Hypothalamus (tissue), 51 donors: ENCODE measurements around the gene PTPN14.
"Not testable (repeated sequence)": the region's sequence is repeated elsewhere in the genome, so short reads cannot be mapped to it uniquely, and the experiment has no call there.

Experiments
- DNase-seq, 51 donors: peaks; one replicate each; lab custom pipeline; 2025; lab: John Stamatoyannopoulos, UW

Gene PTPN14

DNA sequence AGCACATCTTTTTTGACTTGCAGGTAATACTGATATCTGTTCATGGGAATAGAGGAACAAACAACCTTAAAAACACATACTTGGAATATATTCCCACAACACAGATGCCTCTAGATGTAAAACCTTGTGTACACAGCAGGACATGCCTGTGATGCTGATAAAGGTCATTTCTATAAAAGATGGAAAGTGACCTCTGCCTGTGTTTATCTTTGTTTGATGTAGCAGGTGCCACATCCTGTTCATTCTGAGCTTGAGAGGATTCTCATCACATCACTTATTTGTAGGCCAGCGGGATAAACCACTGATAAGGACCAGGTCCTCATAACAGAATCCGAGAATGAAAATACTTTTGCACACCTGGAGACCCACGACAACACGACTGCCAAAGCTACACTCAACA, 136.7 kb downstream of the PTPN14 start:
- DNase-seq = no peak

DNA sequence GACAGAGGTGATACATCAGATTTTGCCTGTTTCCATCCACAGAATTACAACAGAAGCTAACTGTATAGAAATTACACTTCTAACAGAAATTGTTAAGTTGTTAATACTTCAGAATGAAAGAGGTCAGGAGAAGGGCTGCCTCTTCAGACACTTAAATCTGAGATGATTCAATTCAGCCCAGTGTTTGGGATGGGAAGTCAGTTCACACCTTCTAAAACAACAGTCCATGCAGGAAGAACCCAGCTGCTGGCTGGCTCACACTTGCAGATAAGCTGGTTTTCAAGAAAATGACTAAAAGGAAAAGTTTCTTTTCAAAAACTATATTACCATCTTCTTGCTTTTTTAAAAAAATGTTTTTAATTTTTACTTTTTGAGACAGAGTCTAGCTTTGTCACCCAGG, 138.1 kb downstream of the PTPN14 start:
- no peak for DNase-seq

DNA sequence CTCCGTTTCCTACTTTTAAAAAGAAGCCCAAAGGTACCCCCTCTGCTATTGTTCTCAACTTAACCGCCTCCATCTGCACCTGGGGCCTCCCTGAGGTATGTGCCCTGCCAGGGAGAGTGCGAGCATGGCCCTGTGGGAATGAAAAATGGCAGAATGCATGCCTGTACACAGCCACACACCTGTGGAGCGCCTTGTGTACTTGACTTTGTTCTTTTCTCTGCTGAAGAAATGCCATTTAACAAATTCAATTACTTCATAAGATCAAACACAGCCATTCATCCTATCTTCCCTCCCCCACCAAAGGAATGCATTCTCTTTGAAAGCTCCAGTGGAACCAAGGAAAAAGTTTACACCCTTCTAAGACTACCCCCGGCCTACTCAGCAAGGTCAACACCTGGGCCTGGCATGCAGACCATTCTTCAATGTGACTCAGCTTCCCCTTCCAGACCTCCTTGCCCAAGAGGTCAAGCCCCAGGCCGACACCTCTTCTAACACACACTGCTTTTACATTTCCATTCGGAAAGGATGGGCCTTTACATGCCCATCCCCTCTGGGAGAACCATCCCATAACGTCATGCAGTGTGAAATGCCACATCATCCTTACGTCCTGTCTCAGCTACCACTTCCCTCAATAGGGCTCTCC, 146.7 kb downstream of the PTPN14 start:
- DNase-seq = no peak

GRCh38 chr1:214404154-214404553, 147.2 kb downstream of the PTPN14 start:
- no peak for DNase-seq

- DNase-seq = no peak
Measured at GRCh38 chr1:214403431-214403830, 148.0 kb downstream of the PTPN14 start.

DNA sequence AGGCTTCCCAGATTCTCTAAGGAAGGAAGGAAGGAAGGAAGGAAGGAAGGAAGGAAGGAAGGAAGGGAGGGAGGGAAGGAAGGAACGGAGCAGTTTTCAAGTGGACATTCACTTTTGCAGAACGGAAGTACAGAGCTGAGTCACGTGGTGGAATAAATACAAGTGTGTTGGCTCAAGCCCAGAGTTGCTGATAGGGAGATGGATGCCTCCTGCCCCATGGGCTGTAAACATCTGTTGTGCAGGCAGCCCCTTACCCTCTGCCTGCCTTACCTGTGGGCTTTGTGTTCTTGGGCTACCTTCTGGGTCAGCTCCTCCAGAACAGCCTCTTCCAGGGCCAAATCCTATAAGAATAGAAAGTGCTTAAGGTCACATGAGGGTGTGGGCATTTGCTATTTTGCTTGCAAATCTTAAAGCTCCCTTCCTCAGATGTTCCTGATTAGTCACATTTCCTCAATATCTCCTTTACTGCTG, 148.8 kb downstream of the PTPN14 start:
- DNase-seq = no peak

DNA sequence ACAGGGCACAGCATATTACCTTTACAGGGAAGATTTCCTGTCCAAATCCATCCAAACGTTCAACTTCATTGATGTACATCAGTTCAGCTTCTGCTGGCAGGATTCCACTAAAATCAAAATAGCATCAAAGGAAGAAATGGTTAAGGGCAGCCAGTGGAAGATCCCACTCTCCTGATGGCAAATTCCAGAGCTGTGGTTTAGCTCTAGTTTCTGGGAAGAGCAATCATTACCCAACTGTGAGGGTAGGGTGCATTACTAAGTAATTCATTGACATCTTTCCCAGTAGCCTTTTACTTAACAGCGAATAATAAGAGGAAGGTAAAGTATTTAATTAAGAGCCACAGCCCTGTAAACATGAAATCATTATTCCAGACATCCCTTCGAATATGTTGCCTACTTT, 149.7 kb downstream of the PTPN14 start:
- DNase-seq = no peak

- DNase-seq = no peak
Measured at GRCh38 chr1:214400131-214400530, 151.3 kb downstream of the PTPN14 start.

- no peak for DNase-seq
Measured at GRCh38 chr1:214398490-214398889, 152.9 kb downstream of the PTPN14 start.

GRCh38 chr1:214397497-214397896, 153.9 kb downstream of the PTPN14 start:
- no peak for DNase-seq

- DNase-seq = no peak
Measured at GRCh38 chr1:214396330-214396729, 155.1 kb downstream of the PTPN14 start.

- not testable (repeated sequence) for DNase-seq
Measured at GRCh38 chr1:214394569-214394968, 156.8 kb downstream of the PTPN14 start.

DNA sequence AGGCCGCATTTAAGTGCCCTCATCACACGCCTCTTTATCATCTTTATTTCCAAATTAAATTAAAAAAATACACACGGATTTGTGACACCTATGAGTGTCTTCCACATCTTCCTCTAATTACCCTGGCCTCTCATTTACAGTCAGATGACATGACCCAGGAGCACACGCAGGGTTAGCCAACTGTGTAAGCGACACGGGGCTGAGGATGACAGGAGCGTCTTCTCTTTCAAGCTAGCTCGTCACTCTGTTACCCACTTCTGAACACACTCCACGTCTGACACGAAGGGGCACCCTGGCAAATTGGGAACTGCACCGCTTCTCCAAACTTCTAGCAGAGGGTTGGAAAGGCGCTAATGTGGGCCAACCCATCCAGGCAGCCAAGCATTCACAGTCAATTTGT, 158.3 kb downstream of the PTPN14 start:
- DNase-seq = no peak

GRCh38 chr1:214391873-214392645, 159.3 kb downstream of the PTPN14 start:
- no peak for DNase-seq

DNA sequence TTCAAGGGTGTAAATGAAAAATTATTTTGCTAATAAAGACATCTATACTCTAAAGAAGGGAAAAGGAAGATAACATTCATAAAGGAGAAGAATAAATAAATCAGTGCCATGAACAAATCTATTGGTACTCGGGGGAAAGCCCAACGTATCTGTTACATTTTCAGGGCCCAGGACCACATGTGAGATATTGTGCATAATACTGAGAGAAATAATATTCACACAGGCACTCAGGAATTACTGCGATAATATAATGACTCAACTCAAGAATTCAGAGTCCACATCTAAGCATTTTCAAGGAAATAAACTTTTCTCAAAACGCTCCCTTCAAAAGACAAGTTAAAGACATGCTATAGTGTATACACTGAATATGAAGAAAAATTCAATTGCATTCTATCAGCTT, 161.7 kb downstream of the PTPN14 start:
- no peak for DNase-seq

GRCh38 chr1:214386747-214387146, 164.7 kb downstream of the PTPN14 start:
- no peak for DNase-seq

GRCh38 chr1:214386333-214386732, 165.1 kb downstream of the PTPN14 start:
- DNase-seq = no peak

DNA sequence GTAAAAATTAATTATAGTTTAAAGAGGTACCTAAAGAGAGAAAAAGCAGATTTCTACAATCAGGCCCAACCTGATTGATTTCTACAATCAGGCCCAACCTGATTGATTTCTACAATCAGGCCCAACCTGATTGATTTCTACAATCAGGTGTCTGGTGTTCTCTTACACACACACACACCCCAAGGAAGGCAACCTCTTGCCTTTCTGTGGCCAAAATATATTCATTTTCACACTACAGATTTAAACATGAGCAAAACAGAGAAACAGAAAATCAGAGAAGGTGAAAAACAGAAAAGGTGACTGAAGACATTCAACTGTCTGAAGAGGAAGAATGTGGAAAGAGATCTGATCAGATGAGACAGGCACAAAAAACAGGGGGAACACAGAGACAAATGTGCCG, 166.0 kb downstream of the PTPN14 start:
- DNase-seq = no peak

- DNase-seq = no peak
Measured at GRCh38 chr1:214384373-214385079, 166.9 kb downstream of the PTPN14 start.

- no peak for DNase-seq
Measured at GRCh38 chr1:214383381-214384372, 167.7 kb downstream of the PTPN14 start.
